Left lung (tissue), 10 donors: ENCODE measurements around the gene IFNAR2. TPM values are rescaled to one million over a fixed set of nuclear protein-coding genes. Genes with fewer than 3 reads are reported as not detected.
"Not testable (repeated sequence)": the region's sequence is repeated elsewhere in the genome, so short reads cannot be mapped to it uniquely, and the experiment has no call there.

Experiments
- ATAC-seq: fragments of 200-7000 bp; cut with Tn5 transposase; one replicate; pipeline ENCODE4 v1.9.1; 2020; ENCODE audit warnings: moderate library complexity
- DNase-seq, 4 donors: peaks; one replicate each; pipeline ENCODE4 v3.0.0-alpha.2; 2013 to 2020
- H3K27ac ChIP-seq, 2 donors: fragments of 200-600 bp; sonication (generic) in 1 of 2; one replicate each; pipeline versions ENCODE4 v1.5.0 to v1.8.0; 2020 to 2021
- H3K27me3 ChIP-seq, 2 donors: fragments of 200-600 bp; sonication (generic) in 1 of 2; one replicate each; pipeline versions ENCODE4 v1.5.0 to v1.8.0; 2020 to 2021
- H3K36me3 ChIP-seq, 2 donors: fragments of 200-600 bp; sonication (generic) in 1 of 2; one replicate each; pipeline versions ENCODE4 v1.5.0 to v1.8.0; 2020 to 2021
- H3K4me1 ChIP-seq, 2 donors: fragments of 200-600 bp; one replicate each; pipeline ENCODE4 v1.8.0; 2021
- H3K4me3 ChIP-seq, 2 donors: fragments of 200-600 bp; sonication (generic) in 1 of 2; one replicate each; pipeline versions ENCODE4 v1.5.0 to v1.8.0; 2020 to 2021; ENCODE audit warnings: mild to moderate bottlenecking in 1 of 2
- H3K9me3 ChIP-seq, 2 donors: fragments of 200-600 bp; sonication (generic) in 1 of 2; one replicate each; pipeline versions ENCODE4 v1.5.0 to v1.8.0; 2020 to 2021
- intact Hi-C, 2 donors: fragments of 100-400 bp; cut with DNase I; formaldehyde crosslinking; loops; one replicate each; pipeline versions ENCODE4 v1.11.2 to v1.14.2; 2022
- polyA plus RNA-seq, 6 donors: library from polyadenylated mRNA; unstranded; fragments of 120-200 nt; gene quantifications; one replicate each; pipeline ENCODE4 v1.2.1, GENCODE V29; 2013; ENCODE audit not compliant: insufficient read length in 6 of 6
- total RNA-seq, 2 donors: library from RNA; stranded (reverse); fragmentation: NEBNext Ultra II Directional; extraction: Animal tissue kit (Norgen Biotek cat#: 25700); gene quantifications; one replicate each; pipeline ENCODE4 v1.2.1, GENCODE V29; 2021
- TF ChIP-seq, protein P1 (sequence below), 2 donors: fragments of 200-600 bp; sonication (generic) in 1 of 2; IDR thresholded peaks; one replicate each; pipeline versions ENCODE4 v1.5.0 to v1.8.0; 2021; ENCODE audit warnings: antibody characterized with exemption in 2 of 2
- donor health status: DM: no; HTN: yes; CAD: no.
- donor health status: DM: no; HTN: no; CAD: no.

Gene IFNAR2
- total and polyA plus RNA-seq, 8 donors: 16.4 to 50.1 (median 22.6) TPM

DNA sequence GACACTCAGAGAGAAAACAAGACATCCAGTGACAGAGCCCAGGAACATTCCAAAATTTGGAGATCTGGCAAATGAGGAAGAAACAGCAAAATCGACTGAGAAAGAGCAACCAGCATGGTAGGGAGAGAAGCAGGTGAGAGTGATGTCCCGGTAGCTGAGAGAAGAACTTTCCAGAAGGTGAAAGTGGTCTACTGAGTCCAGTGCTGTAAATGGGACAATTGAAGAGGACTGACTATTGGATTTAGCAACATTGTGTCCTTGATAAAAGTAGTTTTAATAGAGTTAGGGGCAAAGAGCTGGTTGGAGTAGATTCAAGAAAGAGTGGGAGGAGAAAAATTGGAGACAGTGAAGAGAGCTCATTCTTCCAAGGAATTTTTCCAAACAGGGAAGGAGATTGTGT is 21.4 kb downstream of the IFNAR2 start:
- ATAC-seq (no peak), DNase-seq (no peak)
- Histone ChIP-seq H3K4me1 (peaks cover 0 to 15% of the 10 kb centered on the region in 2 donors), H3K27ac (no peak overlapping the region), H3K36me3 (peaks cover 0 to 100% of the 10 kb centered on the region in 2 donors), H3K4me3 (no peak overlapping the region), H3K9me3 (no peaks in the 10 kb centered on the region), H3K27me3 (no peaks in the 10 kb centered on the region)
- intact Hi-C loops: no loop called here
- TF ChIP-seq, protein P1, sequence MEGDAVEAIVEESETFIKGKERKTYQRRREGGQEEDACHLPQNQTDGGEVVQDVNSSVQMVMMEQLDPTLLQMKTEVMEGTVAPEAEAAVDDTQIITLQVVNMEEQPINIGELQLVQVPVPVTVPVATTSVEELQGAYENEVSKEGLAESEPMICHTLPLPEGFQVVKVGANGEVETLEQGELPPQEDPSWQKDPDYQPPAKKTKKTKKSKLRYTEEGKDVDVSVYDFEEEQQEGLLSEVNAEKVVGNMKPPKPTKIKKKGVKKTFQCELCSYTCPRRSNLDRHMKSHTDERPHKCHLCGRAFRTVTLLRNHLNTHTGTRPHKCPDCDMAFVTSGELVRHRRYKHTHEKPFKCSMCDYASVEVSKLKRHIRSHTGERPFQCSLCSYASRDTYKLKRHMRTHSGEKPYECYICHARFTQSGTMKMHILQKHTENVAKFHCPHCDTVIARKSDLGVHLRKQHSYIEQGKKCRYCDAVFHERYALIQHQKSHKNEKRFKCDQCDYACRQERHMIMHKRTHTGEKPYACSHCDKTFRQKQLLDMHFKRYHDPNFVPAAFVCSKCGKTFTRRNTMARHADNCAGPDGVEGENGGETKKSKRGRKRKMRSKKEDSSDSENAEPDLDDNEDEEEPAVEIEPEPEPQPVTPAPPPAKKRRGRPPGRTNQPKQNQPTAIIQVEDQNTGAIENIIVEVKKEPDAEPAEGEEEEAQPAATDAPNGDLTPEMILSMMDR (IDR thresholded peaks at IDR 0.05): no peak

- intact Hi-C loops, DNase-seq, H3K9me3 ChIP-seq, H3K27me3 ChIP-seq, H3K27ac ChIP-seq, H3K4me1 ChIP-seq, H3K4me3 ChIP-seq, ATAC-seq: not testable (repeated sequence)
- peaks cover 0 to 100% of the 10 kb centered on the region in 2 donors for H3K36me3 ChIP-seq
These were observed 23.6 kb downstream of the IFNAR2 start for GRCh38 chr21:33253382-33253781.

GRCh38 chr21:33254766-33255165 is 25.0 kb downstream of the IFNAR2 start:
- Histone ChIP-seq H3K27ac (no peak overlapping the region), H3K4me3 (no peak overlapping the region), H3K4me1 (peaks cover 0 to 8% of the 10 kb centered on the region in 2 donors), H3K27me3 (no peaks in the 10 kb centered on the region), H3K36me3 (peaks cover 0 to 100% of the 10 kb centered on the region in 2 donors), H3K9me3 (no peaks in the 10 kb centered on the region)
- ATAC-seq: no peak
- TF ChIP-seq, protein P1 (IDR thresholded peaks at IDR 0.05): no peak
- intact Hi-C loops: no loop called here
- no peak for DNase-seq

DNA sequence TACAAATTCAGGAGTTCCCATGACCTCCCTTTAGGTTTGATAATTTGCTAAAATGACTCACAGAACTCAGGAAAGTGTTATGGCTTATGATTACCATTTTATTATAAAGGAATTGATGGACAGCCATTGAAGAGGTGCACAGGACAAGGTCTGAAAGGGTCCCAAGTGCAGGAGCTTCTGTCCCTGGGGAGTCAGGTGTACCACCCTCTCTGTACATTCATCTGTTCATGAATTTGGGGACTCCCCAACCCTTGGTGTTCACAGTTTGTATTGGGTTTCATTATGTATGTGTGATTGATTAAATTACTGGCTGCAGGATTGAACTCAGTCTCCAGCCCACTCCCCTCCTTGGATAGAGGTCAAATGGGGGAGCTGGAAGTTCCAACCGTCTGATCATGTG is 25.7 kb downstream of the IFNAR2 start:
- Histone ChIP-seq H3K4me1 (peaks cover 0 to 12% of the 10 kb centered on the region in 2 donors), H3K27me3 (no peaks in the 10 kb centered on the region), H3K36me3 (peaks cover 0 to 97% of the 10 kb centered on the region in 2 donors), H3K9me3 (no peaks in the 10 kb centered on the region), H3K27ac (no peak overlapping the region), H3K4me3 (no peak overlapping the region)
- ATAC-seq: no peak
- TF ChIP-seq, protein P1 (IDR thresholded peaks at IDR 0.05): no peak
- DNase-seq: no peak
- intact Hi-C loops: no loop called here

DNA sequence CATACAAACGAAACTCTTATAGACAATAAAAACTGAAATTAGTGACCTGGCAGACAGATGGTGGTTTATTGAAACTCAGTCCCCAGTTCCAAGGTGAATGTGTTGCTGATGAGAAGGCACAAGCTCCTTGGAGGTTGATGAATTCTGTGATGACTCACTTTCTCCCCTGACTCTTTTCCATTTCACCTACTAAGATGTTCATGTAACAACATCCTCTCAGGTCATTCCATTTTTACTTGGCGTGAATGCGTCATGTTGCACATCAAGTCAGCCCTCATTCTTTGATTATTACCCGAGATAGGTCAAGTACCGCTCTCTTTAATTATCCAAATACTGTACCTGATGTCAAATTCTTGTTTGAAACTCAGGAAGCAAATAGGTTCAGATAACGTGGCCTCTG is 26.3 kb downstream of the IFNAR2 start:
- Histone ChIP-seq H3K9me3 (no peaks in the 10 kb centered on the region), H3K4me3 (no peak overlapping the region), H3K36me3 (peaks cover 0 to 91% of the 10 kb centered on the region in 2 donors), H3K4me1 (peaks cover 0 to 18% of the 10 kb centered on the region in 2 donors), H3K27ac (no peak overlapping the region), H3K27me3 (no peaks in the 10 kb centered on the region)
- DNase-seq: no peak
- TF ChIP-seq, protein P1 (IDR thresholded peaks at IDR 0.05): no peak
- no peak for ATAC-seq
- intact Hi-C loops: no loop called here
